HG03521 (cell line): ENCODE measurements around the gene CNIH2.
"Not testable (repeated sequence)": the region's sequence is repeated elsewhere in the genome, so short reads cannot be mapped to it uniquely, and the experiment has no call there.

ENCODE experiments used
- ATAC-seq: cut with Tn5 transposase; IDR thresholded peaks from one replicate; pipeline ENCODE4 v1.9.1; 2021; ENCODE audit warnings: mild to moderate bottlenecking, moderate library complexity; ENCODE audit not compliant: unreplicated experiment

CNIH2 gene

DNA sequence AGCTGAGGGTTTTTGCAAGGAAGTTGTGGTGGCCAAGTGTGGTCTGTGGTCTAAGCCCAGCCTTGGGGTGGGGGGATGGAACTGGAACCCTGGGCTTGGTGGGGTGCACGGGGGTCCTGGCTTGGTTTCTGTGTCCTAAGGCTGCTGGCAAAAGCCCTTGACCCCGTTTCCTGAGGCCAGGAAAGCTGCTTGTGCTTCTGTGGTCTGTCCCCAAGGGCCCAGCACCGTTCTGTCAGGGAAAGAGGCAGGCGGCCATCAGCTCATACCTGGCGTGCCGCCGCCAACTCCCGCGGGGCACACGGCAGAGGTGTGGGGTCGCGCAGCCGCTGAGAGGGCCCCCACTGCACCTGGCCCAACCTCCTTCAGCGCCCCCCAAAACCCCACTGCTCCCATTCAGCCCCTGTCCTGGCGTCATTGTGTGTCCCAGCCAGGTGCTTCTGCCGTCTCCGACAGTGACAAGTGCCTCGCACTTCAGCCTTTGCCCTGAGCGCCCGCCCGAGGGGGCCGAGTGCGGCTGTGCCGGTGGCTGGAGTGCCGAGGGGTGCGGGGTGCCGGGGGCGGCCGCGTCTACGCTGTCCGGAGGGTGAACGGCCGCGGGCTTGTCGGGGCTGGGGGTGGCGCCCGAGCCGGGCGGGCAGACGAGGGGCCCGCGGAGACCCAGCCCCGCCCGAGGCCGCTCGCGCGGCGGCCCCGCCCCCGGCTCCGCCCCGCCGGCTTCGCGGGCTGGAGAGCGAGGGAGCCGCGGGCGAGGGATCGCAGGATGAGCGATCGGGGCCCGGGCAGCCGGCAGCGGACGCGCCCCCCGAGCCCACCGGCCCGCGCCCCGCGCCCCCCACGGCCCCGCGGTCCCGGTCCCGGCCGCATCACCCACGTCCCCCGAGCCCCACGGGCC lies at the start of gene CNIH2:
TSS of gene CNIH2 (plus strand) at position 705 of the 892 bp plus-strand sequence. CDS start 282 bp downstream, outside the sequence.
- no peak for ATAC-seq

GRCh38 chr11:66228521-66228920 lies 49.5 kb upstream of the CNIH2 start:
- ATAC-seq = no peak

GRCh38 chr11:66230156-66230555 lies 47.8 kb upstream of the CNIH2 start:
- ATAC-seq = no peak

GRCh38 chr11:66230978-66231377 lies 47.0 kb upstream of the CNIH2 start:
- ATAC-seq = no peak

DNA sequence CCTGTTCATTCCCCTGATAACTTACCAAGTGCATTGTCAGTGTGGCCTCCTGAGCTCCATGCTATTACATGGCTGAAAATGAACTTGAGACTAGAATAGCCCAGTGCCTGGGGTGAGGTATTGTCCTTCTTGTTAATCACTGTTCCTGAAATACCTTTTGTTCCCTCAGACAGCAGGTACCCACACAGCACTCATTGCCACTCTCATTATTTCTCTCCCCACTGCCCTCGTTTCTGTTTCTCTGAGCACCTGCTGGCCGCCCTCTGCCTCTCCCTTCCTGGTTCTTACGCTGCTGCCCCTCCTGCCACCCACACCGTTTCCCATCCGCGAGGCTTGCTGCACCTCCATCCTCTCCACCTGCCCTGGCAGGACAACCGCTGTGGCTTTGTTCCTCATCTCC lies 46.4 kb upstream of the CNIH2 start:
- ATAC-seq = no peak

DNA sequence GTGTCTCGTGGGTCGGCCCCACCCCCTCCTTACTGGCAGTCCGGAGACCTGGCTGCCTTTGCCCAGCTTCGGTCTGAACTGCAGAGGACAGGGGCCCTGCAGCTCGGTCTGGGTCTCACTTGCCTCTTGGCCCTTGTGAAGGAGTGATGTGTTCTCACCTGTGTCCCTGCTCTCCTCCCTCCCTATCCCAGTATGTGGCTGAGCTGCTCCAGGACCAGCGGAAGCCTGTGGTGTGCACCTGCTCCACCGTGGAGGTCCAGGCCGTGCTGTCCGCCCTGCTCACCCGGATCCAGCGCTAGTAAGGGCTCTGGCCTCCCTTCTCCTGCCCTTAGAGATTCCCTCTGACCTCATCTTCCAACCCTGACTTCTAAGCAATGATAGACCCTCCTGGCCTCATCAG lies 45.2 kb upstream of the CNIH2 start:
- ATAC-seq = no peak

GRCh38 chr11:66233301-66233700 lies 44.7 kb upstream of the CNIH2 start:
- ATAC-seq = no peak

- no peak for ATAC-seq
These were observed 42.8 kb upstream of the CNIH2 start for GRCh38 chr11:66235141-66235540.

DNA sequence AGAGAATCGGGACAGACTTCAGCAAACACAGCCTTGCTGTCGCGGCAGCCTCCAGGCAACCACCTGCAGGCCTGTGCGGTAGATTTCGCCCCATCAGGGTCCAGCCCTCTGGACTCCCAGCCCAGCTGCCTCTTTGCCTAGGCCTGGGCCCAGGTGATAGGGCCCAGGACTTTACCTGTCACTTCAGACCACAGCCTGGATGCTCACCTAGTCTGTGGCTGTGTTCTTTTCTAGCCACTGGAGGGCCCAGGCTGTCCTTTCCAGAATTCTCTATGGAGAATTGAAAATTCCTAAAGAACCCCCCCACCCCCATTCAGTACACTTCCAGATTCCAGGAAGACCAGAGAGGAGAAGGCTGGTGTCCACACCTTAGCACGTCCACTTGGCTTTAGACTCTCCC lies 40.1 kb upstream of the CNIH2 start:
- ATAC-seq = no peak

DNA sequence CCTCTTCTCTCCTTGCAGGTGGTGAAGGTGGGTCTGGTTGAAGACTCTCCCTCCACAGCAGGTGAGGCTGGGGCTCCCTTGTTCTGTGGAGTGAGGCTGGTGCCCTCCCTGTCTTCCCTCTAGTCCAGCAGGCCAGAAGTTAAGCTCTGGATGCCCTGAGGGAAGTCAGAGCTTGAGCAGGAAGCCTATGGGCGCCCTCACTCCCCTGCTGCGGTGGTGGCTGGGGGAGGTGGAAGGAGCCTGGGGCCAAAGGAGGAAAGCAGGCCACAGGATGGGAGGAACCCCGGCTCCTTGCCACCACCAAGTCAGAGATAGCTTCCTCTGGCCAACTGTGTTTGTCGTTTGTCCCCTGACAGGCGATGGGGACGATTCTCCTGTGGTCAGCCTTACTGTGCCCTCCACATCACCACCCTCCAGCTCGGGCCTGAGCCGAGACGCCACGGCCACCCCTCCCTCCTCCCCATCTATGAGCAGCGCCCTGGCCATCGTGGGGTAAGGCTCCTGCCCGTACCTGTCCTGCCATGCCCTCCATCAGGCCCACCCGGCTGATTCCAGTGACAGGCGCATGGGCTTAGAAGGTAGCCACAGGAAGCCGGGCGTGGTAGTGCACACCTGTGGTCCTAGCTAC lies 39.1 kb upstream of the CNIH2 start:
- no peak for ATAC-seq

GRCh38 chr11:66239511-66239910 lies 38.5 kb upstream of the CNIH2 start:
- no peak for ATAC-seq

- no peak for ATAC-seq
These were observed 37.8 kb upstream of the CNIH2 start for GRCh38 chr11:66239998-66240780.

DNA sequence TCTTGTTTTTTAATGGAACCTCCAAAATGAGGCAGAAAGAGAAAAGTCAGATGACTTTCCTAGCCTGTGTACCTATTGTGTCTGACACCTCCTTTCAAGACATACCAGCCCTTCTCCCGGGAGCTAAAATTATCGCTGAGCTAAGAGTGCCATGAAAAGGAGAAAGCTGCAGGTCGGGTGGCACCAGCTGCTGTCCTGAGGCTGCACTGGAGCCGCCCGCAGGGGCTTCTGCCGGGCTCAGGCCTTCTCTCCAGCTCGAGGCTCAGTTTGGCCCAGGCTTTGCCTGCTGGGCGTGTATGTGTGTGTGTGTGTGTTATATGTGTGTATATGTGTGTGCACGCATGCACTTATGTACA lies 37.2 kb upstream of the CNIH2 start:
- ATAC-seq = no peak

DNA sequence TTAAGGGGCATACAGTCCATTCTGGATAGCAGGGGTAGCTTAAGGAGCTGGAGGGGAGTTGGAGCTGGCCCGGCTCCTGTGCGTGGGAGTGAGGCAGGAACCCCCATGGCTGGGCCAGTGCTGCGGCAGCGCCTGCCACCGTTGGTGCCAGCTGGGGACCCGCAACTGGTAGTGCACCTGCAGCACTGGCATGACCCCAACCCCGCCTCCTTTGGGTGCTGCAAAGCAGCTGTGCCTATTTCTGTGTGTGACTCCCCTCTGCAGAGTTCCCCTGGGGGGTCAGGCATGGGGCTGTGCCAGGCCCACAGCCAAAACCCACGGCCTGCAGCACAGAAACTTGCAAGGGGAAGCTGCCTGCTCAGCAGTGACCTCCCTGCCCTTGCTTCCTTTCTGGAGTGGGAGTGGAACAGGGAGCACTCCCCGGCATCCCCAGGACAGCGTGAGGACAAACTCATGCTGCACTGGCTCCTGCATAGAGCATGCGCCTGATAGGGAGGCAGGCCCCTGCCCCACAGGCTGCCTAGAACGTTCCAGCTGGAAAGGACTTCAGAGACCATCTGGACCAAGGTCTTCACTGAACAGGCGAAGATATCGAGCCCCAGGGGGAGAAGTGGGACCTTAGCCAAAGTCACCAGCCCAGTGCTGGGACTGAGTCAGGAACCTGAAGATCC lies 35.7 kb upstream of the CNIH2 start:
- no peak for ATAC-seq

DNA sequence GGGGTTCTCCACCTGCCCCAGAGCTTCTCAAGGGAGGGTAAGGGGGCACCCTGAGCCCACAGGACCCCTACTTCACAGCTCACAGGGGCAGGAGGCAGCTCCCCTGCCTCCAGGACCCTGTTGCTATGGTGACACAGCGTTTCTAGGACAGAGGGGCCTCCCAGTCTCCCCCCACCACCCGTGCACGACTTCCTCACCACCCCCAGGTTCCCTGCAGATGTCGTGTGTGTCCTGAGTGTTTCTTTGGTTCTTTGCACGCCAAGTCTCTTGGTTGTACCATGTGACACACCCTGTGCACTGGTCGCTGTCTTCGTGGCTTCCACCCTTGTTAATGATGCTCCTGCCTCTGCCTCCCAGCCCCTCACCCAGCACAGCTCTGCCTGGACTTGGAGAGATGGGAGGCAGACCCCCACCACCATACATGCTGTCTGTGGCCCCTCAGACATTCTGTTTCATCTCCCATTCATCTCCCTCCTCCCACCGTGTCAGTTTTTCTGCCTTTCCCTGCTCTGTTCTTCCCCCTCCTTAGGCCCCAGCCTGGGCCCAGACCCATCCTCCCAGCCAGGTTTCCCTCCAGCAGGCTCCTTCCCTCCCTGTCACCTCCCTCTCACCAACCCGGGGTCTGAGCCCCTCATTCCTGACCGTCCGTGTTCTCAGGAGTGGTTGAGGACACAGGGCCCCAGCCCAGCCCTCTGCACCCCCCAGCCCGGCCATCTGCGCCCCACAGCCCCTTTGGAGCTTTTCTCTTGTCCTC lies 34.0 kb upstream of the CNIH2 start:
- no peak for ATAC-seq

DNA sequence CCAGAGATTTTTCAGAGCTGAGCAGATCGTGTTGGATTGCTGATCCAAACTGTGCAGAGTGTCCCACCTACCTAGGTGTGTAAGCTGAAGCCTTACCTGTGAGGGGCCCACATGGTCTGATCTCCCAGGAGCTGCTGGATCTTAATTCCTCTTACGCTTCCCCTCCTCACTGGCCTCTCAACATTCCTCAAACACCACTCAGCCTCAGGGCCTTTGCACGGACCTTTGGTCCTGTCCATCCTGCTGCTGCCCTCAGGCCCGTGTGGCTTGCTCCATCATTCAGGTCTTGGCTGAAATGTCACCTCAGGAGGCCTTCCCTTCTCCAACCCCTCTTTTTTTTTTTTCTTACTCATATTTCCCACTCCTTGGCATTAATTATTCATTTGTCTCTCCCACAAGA lies 30.7 kb upstream of the CNIH2 start:
- ATAC-seq = no peak

DNA sequence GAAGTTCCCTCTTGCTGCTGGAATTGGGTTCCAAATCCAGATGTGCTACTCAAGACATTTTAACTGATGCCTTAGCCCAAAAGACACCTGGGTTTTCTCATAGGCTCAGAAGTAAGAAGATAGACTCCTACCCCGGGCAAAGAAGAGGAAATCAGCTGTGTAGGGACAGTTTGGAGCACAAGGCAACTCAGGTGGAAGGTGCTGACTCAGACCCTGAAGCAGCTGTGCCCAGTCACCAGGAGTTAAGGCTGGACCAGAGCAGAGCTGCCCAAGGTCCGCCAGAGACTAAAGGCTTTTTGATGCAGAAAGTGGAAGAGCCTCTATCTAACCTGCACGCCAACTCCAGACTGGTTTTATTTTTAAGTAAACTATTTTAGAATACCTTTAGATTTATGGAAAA lies 30.2 kb upstream of the CNIH2 start:
- no peak for ATAC-seq

- no peak for ATAC-seq
These were observed 29.1 kb upstream of the CNIH2 start for GRCh38 chr11:66248903-66249302.

GRCh38 chr11:66251809-66252208 lies 26.2 kb upstream of the CNIH2 start:
- ATAC-seq = no peak

DNA sequence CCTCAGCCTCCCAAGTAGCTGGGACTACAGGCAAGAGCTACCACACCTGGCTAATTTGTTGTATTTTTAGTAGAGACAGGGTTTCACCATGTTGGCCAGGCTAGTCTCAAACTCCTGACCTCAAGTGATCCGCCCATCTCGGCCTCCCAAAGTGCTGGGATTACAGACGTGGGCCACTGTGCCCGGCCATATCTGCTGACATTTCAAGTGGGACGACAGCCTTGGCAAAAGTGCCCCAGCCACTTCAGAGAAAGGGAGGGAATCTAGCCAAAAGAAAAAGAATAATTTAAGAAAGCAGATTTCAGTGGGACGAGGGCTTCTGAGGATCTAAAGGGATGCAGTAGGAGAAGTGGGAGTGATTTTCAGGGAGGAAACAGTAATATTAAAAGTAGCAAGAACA lies 24.9 kb upstream of the CNIH2 start:
- not testable (repeated sequence) for ATAC-seq
